COLO668 (cell line): ENCODE results near the gene FMO3.
A peak's percentile ranks its signal among the peaks of the same experiment; 100 is the strongest.

Experiments
- DNase-seq: peaks from one replicate; lab custom pipeline; 2025; ENCODE audit not compliant: unreplicated experiment; lab: John Stamatoyannopoulos, UW

The FMO3 gene

GRCh38 chr1:171115280-171115897 is 24.7 kb downstream of the FMO3 start:
- no peak for DNase-seq

DNA sequence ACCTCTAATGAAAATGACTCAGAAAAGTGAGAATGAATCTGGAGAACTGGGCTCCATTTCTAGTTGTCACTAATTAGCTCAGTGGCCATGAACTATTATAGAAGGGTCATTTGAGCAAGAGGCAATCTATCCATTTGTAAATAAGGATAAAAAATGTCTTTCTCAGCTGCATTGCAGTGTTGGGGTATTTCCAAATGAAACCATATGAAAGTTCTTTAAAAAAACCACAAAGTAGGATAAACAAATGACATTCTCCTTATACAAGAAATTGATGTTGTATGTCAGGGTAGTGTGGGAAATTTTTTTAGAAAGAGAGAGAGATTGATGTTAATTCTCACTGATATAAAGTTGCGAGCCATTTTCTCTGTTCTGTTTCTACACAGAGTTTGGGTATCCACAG is 26.0 kb downstream of the FMO3 start:
- DNase-seq = no peak

GRCh38 chr1:171117085-171117484 is 26.4 kb downstream of the FMO3 start:
- DNase-seq = no peak

GRCh38 chr1:171119648-171120047 is 28.9 kb downstream of the FMO3 start:
- DNase-seq = no peak

GRCh38 chr1:171122299-171122698 is 31.6 kb downstream of the FMO3 start:
- DNase-seq = no peak

DNA sequence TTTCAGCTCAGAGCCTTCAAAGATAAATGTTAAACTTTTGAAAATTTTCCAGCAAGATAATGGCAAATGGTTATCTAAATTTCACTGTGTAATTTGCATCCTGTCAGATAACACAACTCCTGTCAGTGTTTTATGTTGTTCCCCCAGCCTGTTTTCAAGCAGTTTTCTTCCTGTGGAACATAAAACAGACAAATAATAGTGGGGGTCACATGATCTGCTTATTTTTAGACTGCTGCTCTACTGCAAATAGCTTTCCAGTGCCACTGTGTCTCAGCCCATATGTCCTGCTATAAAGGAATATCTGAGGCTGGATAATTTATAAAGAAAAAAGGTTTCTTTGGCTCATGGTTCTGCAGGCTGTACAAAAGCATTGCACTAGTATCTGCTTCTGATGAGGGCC is 32.2 kb downstream of the FMO3 start:
- DNase-seq = no peak

DNA sequence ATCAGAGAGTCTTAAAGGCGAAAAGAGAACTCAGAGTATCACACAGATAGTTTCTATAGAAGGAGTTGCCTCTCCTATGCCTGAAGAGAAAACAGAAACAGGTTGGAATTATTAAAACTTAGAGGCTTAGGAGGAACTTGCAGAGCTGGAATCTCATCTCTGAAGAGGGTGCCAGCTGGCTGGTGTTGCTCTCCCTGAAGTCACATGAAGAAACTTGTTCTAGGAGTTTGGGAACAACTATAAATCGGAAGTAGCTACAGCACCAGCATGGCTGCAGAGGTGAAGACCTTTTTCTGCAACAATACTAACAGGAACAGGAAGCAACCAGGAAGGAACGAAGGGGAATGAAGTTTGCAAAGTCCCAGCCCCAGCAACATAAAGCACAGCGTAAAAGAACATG is 35.8 kb downstream of the FMO3 start:
- DNase-seq = no peak

DNA sequence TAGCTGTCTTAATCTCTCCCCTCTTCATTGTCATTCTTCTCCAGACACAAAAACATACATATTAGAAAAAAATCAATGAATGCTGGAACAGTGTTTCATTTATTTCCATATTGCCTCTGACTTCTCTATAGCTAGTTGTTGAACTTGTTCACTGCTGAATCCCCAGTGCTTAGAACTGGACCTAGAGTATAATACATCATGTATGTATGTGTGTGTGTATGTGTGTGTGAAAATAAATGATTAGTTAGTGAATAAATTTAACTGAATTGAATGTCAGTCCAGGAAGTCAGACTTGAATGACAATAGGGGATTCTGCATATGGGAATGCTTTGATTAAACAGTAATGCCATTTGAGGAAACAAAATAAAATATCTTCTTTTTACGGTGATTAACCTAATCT is 36.4 kb downstream of the FMO3 start:
- no peak for DNase-seq

- no peak for DNase-seq
These were observed 36.8 kb downstream of the FMO3 start for GRCh38 chr1:171127501-171127900.

DNA sequence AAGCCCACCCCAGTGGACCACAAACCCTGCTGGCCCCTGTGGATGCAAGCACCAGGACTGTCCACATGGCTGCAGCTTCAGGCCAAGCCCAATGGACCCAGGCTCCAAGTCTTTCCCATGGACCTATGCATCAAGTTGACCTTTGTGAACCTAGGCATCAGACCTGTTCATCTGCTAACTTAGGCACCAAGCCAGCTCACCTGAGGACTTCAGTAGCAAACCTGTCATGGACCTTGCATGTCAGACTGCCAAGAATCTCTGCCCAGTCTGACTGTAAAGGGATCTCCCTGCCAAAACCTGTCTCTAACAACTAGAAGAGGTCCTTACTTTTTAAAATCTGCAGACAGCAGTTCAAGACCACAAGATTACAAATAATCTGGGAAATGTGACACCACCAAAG is 37.8 kb downstream of the FMO3 start:
- no peak for DNase-seq

- no peak for DNase-seq
These were observed 43.7 kb downstream of the FMO3 start for GRCh38 chr1:171134204-171134923.

DNA sequence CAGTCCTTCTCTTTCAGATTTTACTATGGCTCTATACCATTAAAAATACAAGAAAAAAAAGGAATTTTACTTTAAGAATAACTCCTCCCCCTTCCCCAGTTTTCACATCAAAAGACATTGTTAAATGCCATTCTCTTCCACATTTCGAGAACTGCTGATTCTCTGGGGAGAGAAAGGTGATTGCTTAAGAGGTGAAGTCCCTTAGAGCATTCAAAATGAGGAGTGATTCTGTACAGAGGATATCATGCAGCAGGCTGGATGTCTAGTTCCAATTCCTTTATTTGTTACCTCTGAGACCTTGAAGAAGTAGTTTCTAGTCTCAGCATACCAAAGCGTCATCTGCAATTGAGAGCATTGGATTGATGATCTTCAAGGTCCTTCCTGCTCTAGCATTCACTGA is 46.9 kb downstream of the FMO3 start:
- no peak for DNase-seq

DNA sequence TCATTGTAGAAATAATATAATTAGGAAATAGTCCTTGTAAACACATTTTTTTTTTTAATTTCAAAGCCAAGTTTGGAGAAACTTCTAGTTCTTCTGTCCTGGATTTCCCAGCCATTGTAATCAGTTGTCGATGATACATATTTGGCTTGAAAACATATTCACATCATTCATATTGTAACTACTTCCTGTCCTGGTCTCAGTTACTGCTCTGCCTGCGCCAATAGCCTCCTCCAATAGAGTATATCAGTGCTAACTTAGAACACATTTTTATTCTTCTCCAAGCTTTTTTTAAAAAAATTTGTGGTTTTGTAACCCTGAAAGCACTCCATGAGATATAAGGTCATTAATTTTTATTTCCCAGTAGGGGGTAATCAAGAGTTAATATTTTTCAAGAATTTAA is 48.3 kb downstream of the FMO3 start:
- no peak for DNase-seq

DNA sequence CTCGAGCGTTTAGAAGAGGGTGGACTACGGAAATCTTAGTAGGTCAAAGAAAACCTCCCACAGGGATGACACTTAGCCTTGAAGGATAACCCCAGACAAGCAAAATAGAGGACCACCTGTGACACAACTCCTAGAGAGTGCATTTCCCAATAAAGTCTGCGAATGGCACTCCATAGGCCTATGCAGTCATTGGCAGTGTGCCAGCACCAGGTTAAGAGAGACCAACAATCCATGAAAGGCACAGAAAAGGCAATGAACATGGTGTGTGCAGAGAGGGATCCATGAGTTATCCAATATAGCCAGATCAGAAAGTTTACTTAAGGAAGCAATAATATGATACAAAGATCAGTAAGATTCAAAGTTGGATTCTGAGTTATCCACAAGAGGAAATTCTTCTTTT is 49.2 kb downstream of the FMO3 start:
- DNase-seq = peak; percentile 60

GRCh38 chr1:171140401-171140800 is 49.7 kb downstream of the FMO3 start:
- DNase-seq = no peak

GRCh38 chr1:171140956-171141687 is 50.4 kb downstream of the FMO3 start:
- no peak for DNase-seq

- no peak for DNase-seq
These were observed 51.1 kb downstream of the FMO3 start for GRCh38 chr1:171141688-171142415.

- DNase-seq = no peak
These were observed 52.0 kb downstream of the FMO3 start for GRCh38 chr1:171142416-171143385.

DNA sequence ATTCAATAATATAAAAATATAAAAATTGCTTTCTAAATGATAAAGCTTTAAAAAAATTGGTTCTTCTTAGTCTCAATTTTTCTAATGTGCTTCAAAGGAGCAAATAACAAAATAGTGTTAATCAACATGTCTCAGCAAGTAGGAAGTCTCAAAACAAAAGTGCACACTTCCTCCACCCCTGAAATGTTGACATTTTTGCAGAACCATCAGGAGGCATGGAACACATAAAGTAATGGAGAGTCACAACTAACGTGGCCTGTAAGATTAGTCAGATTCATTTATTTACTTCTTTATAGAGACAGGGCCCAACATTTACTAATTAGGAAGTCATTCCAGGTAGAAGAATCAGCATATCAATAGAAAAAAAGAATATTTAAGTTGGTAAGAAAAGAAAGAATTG is 59.5 kb downstream of the FMO3 start:
- DNase-seq = no peak

GRCh38 chr1:171152549-171152948 is 61.8 kb downstream of the FMO3 start:
- no peak for DNase-seq
